Amygdala (tissue), 56 donors: ENCODE measurements around the gene EVI5.
A peak's percentile ranks its signal among the peaks of the same experiment; 100 is the strongest.

Experiments
- DNase-seq, 56 donors: peaks; one replicate each; lab custom pipeline; 2025; lab: John Stamatoyannopoulos, UW

Gene EVI5

GRCh38 chr1:92488832-92489231 is 296.1 kb downstream of the EVI5 start:
- DNase-seq: no peak

DNA sequence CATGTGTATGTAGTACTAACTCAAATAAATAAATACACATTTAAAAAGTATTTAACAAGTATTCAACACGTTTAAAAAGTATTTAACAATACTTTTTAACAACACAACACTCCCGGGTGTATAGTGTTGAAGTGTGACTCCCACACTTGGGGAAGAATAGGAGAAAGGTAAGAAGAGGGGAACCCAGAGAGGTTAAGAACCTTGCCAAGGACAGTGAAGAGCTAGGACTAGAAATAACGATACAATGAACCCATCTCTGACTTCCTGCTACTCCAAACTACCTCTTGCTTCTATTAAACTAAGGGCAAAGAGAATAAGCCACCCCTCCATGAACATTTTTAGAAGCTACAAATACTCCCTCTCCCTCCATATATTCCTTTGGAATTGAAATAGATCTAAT is 296.5 kb downstream of the EVI5 start:
- DNase-seq: no peak

DNA sequence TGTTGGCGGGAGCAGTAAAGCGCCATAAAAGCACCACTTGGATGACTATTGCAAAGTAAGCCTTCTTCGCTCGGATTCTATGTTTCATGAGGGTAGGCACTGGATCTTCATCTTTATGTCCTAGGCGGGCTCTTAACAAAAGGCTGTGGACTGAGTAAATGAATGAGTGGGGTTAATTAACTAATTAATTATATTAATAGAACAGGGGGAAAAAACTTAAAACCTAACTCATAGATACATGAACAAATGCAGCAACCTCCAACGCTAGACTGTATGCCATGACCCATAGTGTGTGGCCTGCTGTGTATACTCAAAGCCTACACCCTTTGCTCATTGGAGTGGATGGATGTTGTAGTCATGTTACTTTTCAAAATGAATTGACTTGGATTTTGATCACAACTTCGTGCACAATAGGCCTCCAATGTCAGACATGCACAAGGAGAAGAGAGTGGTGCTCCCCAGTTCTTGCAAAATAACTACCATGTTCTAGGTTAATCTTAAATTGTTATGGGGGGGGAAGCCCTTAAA is 297.8 kb downstream of the EVI5 start:
- DNase-seq: no peak

DNA sequence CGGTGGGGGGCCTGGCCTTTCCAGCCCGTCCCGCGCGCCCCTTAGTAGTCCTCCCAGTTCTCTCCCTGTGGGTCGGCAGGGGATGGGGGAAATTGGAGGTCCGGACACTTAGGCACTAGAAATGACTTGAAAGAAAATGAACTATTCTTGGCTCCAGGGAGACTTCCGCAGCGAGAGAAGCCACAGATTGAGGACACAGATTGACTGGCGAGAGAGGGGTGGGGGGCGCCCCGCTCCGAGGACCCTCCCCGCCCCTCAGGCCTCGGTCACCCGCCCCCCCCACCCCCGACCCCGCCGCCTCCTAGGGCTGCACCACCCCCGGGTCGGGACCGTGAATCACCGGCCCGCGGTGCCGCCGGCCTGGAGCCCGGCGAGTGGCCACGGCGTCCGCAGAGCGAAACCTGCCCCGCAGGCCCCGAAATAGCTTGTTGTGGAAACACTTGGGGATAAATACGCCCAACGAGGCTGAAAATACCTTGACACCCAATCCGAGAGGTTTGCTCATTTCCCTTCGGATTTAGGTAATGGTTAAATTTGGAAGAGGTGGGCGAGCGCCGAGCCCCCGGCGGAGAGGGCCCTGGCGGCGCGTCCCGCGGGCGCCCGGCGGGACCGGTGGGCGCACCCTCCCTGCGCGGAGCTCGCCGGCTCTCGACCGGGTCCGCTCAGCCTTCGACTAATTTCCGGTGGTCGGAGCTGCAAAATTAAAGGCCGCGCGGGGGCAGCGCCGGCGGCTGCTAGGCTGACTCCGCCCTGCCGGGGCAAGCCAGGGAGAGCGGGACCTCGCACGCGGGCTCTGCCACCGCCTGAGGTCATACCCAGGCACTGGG is 298.4 kb downstream of the EVI5 start, which contains the start of gene GFI1:
Gene GFI1, minus strand, starts transcription at position 675 of the 827 bp plus-strand sequence. CDS start 3,438 bp downstream, outside the sequence.
- peak in 1 of 56 donors; percentile 35 for DNase-seq

DNA sequence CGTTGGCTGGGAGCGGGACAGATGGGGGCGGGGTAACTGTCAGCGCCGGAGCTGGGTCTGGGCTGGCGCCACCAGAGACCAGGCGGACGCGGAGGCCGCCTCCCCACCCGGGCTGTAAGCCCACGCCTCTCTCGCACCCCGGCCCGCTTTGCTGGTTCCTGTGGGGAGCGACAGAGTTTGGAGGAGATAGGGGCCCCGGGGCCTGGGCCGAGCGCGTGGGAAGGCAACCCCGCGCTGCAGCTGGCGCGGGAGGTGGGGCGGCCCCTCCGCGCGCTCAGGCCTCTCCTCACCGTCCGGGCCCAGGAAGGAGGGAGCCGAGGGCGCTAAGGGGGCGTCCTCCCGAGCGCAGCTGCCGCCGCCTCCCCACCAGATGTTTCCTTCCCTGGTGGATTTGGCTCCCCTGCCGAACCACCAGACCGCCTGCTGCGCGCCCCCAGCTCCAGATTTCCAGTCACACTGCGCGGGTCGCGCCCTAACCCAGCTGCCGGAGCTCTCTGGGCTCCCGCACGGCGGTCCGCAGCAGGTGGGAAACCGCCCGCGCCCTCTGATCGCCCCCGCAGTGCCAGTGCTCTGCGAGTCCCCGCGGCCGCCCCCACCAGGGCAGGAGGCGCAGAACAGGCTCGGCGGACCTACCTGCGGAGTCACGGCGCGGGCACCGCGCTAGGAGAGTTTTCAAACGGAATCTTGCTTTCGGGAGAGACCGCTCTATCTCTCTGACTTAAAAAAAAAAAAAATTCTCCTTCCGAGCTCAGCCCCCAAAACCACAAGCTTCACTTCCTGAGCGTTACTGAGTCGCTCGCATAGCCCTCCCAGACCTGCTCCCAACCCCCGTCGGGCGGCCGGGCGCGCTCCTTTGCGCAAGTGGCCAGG is 299.3 kb downstream of the EVI5 start:
- DNase-seq: no peak

DNA sequence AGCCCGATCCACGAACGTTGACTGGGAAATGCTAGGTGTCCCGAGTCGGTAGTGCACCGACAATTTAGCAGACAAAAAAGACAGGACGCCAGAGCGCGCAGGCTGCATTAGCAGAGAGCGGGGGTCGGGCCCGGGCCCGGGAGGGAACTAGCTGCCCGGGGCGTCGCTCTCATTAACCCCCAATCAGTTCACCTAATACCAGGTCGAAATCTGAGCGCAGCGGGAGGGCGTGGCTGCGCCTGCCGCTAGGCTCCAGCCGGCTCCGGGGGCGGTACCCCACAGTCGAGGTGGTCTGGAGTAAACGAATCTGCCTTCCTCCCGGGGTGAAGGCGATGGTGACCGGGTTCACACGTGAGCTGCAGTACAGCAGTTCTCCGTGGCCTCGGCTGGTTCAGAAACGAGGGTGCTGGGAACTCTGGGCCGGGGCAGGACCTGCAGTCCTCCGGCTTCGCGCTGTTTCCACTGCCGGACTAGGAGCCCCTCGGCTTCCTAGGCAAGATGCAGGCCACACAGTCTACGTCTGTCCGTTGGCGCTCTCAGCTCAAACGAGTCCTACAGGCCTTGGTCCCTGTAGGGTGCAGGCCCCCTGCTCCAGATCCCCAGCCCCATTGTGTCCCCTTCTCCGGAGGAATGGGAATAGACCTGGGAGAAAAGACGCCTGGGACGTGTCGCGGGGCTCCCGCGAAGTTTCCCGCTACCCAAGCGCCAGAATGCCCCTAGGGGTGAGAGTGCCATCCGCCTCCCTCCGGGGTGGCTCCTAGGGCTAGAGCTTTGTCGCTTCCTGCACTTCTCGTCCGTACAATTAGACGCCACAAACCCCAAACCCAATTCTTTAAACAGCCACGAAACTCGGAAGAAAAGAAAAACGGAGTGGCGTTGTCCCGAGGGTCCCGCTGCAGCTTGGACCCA is 300.2 kb downstream of the EVI5 start:
- DNase-seq: no peak

- DNase-seq: no peak
Observed at GRCh38 chr1:92483610-92484471, 301.1 kb downstream of the EVI5 start.

- DNase-seq: no peak
Observed at GRCh38 chr1:92482665-92483609, 302.0 kb downstream of the EVI5 start.

DNA sequence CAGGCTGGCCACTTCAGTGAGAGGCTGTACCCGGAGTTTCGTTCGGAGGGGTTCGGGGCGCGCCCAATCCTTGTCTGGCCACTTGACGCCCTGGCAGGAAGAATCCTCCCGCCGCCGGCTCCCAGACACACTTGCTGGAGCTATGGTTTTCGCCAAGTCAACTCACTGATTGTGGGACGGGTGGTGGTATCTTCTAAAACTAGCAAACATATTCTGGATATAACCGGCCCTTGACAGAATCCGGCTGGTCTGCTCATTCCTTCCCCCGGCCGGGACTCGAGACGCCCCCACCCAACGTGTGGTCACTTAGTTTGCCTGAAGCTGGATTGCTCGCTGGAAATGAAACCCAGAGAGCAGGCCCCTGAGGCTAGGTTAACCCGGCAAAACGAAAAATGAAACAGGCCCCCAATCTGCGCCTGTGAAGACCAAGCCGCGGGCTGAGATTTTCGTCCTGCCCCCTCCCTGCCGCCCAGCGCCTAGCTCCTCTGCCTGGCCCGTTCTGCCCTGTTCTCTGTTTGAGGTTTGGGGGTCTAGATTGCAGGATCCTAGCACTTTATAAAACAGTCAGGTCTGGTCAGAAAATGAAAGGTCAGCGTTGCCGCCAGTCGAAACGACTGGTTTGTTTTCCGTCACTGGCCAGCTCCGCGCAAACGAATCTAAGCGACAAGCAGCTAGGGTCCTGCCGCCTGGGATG is 302.8 kb downstream of the EVI5 start:
- DNase-seq: no peak

DNA sequence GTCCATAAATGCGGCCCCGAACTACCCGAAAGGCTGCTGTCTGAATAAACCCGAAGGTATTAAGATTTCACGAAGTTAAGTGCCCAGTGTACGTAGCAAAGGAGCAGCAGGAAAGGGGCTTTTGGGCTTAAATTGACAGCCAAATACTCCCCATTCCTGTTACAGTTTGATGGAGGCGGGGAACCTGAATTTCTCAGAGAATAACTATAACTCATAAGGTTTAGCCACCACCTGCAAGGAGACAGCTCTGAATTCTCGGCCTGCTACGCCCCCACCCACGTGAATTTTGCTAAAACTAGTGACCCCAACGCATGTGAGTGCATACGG is 303.3 kb downstream of the EVI5 start:
- DNase-seq: no peak

- DNase-seq: no peak
Observed at GRCh38 chr1:92480813-92481598, 303.9 kb downstream of the EVI5 start.

GRCh38 chr1:92480200-92480812 is 304.6 kb downstream of the EVI5 start:
- no peak for DNase-seq

- no peak for DNase-seq
Observed at GRCh38 chr1:92479587-92479986, 305.3 kb downstream of the EVI5 start.

DNA sequence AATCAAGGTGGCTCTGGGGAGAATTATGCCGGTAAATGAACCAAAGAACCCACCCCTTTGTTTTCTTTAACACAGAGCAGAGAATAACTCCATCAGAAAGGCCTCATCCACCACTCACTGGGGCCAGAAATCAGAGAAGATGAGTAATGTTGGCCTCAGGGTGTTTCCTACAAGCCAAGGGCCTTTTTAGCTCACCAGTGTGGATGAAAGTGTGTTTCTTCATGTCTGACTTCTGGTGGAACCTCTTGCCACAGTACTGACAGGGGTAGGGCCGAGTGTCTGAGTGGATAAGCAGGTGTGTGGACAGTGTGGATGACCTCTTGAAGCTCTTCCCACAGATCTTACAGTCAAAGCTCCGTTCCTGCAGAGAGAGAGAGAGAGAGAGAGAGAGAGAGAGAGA is 306.5 kb downstream of the EVI5 start:
- no peak for DNase-seq

GRCh38 chr1:92476071-92476631 is 308.8 kb downstream of the EVI5 start:
- DNase-seq: no peak

GRCh38 chr1:92475029-92475428 is 309.9 kb downstream of the EVI5 start:
- DNase-seq: no peak
